ENCODE measurements around the gene MAGI1.
"Not testable (repeated sequence)": the region's sequence is repeated elsewhere in the genome, so short reads cannot be mapped to it uniquely, and the experiment has no call there.

The MAGI1 gene

DNA sequence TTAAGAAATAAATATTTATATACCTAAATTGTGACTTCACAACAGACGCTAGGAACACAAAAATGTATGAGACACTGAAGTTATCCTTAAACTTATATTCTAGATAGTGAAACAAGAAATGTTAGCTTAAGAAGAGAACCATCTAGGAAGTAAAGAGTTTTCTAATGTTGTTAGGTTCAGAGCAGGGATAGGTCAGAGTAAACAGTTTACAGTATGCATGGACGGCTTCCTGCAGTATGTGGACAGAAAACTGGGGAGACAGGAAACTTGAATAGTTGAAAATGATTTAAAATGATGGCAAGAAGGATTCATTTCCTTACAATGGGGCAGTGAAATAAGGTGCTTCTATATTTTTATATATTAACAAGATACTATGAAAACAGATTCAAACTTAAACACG is 449.8 kb downstream of the MAGI1 start:
- DNase-seq (ENCODE audit: low spot score), result no peak

DNA sequence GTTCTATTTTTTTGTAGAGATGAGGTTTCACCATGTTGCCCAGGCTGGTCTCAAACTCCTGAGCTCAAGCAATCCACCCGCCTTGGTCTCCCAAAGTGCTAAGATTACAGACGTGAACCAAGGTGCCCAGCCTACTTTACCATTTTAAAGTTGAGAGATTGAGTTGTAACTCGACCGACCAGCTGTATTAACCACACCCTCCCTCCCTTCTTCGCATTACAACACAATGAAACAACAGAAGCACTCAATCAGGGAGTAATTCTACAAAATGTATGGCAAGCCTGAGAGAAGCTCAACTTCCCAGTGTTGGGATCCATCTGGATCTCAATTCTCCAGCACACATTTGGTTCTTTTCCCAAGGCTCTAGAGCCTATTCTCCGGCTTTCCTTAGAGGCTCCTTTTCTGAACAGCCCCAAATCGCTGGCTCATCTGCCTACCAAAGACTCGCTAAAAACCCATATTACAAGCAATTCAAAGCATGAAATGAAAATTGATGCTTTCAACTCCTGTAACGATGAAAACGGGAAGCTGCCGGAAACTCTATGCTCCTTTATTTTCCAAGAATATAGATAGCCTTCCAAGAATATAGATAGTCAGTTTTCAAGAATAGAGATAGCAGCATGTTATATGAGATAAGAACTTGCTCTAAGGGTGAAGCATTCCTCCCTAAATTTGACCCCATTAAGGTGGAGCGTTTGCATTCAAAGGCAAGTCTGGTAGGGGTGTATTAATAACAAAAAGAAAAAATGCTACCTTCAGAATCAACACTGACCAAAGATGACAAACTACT is 450.9 kb downstream of the MAGI1 start:
- no peak for DNase-seq (ENCODE audit: low spot score)

DNA sequence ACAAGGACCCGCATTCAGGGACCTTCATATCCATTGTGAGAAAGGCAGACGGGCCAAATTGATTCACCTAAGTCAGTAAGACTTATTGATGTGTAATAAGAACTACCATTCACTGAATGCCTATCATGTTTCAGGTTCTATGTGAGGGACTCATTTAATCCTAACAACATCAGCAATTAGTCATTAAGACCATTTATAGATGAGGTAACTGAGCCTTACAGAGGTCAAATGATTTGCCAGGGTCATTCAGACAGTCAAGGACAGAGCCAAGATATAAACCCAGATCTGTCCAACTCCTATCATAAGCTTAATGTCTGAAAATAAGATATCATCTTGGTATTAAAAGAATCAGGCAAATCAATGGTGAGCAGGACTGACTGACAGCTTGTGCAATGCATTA is 453.8 kb downstream of the MAGI1 start:
- no peak for DNase-seq (ENCODE audit: low spot score)

DNA sequence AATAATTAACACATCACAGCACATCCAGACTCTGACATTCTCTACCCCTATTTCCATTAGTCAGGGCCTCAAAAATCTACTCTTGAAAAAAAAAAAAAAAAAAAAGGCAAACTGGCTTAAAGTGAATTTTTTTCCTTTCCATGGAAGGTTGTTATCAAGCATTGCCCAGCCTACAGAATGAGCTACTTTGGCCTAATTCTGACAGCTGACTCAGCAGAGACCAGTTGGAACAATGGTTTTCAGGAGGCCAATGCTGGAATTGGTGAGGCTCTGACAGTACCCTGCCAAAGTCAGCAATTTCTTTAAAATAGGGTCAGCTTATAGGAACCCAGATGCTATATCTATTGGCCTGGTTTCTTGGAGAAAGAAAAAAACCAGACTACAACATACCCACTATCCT is 454.7 kb downstream of the MAGI1 start:
- DNase-seq (ENCODE audit: low spot score), result no peak

DNA sequence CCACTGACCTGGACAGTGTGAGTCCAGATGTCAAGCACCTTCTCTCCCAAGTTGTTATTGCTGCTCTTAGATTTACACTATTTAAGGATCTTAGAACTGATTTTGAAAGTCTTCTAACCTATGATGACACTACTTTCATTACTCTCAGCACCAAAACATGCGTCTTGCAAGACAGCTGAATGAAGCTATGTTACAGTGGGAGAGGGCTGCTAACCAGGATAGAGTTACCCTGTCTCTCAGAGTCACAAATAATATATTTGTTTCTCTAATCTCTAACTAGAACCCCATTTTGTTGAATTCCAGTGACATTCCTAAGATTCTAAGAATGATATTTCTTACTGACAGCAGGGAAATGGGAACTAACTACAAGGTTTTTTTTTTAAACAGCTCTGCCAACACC is 455.5 kb downstream of the MAGI1 start:
- DNase-seq (ENCODE audit: low spot score), result no peak

DNA sequence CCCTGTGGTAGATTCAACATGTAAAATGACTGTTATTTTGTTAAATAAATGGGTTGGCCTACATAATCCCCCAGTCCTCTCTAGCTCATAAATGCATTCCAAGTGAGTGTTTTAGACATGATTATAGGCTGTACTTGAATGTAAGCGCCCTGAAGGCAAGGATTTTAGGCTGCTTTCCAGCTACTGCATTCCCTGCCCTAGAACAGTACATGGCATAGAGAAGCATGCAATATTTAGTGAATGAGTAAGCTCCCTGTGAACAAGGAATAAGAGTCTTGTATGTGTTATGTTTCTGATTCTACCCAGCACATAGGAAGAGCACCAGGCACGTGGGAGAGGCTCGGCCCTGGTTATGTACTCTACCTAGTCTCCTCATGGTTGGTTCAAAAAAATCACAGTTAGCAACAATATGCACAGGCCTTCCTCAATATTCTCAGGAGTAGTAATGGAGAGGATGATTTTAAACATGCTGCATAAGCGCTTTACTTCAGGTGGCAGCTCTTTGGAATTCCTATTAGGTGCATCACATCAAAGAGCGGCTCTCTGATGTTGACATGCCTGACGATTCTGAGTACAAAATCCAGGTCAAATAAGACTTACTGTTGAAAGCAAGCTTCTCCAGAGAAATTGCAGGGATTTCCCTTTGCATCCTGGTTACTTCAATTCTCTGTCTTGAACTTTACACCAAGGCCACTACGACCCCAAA is 456.6 kb downstream of the MAGI1 start:
- DNase-seq (ENCODE audit: low spot score), result peak; percentile 39

DNA sequence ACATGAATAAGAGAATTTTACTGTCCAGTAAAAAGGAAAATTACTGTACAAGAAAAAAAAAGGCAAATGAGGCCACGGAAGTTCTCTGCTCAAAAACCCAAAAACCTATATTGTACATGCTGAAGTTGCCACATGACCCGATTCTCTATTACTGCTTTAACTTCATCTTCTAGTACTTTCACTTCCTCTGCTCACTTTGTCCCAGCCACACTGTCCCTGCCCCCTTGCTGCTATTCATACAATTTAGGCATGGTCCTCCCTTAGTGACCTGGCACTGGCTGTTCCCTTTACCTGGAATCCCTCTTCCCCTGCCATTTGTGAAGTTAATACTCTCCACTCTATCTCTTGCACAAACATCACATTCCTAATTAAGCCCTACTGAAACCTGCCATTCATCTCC is 457.4 kb downstream of the MAGI1 start:
- no peak for DNase-seq (ENCODE audit: low spot score)

DNA sequence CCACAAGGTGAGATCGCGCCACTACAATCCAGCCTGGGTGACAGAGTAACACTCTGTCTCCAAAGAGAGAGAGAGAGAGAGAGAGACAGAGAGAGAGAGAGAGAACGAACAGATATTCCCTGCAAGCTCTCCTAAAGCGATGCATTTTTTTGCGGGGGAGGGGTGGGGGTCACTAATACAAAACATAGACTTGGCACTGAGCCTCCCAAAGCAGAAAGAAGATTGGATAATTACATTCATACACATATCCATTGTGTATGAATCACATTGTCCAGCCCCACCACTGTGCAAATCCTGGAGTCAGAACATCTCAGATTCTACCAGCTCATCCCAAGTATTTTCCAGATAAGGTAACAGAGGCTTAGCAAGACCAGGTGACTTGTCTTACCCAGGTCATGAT is 459.9 kb downstream of the MAGI1 start:
- no peak for DNase-seq (ENCODE audit: low spot score)

DNA sequence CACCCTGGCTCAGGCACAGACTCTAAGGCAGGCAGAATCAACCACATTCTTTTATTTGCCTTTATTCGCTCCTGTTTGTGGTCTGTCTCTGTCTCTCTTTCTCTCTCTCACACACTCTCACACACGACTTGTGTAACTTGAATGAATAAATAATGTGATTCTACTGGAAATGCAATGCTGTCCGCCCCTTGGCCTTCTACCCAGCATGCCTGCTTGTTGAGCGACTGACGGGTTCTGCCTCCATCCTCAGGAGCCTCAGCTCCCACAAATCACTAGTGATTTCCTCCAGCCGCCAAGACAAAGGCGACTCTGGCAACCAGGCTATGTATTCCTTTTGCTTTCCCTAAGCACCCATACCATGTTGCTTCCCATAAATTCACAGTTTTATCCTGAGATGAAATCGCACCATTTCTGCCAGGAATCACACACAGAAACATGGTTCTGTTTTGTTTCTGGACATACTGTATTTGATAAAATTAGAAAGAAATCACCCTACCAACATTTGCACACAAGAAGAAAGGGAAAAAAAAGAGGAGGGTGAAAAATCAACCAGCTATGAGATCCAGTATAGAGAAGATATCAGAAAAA is 460.8 kb downstream of the MAGI1 start:
- DNase-seq (ENCODE audit: low spot score), result no peak

DNA sequence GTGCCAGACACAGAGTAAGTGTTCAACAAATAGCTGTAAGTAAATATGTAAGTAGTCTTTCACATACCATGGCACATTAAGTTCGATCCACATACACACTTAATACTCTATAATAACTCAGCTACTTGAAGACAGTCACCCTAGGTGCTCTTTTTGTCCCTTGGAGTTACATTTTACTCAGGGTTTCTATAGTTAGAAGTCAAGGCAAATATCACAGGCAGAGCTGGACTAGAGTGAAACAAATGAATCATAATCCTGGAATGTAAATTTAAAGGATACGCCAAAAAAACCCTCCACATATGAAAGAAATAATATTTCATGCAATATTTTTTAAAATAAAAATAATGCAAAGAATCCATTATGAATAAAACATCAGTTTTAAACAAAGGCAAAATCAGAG is 461.8 kb downstream of the MAGI1 start:
- no peak for DNase-seq (ENCODE audit: low spot score)

DNA sequence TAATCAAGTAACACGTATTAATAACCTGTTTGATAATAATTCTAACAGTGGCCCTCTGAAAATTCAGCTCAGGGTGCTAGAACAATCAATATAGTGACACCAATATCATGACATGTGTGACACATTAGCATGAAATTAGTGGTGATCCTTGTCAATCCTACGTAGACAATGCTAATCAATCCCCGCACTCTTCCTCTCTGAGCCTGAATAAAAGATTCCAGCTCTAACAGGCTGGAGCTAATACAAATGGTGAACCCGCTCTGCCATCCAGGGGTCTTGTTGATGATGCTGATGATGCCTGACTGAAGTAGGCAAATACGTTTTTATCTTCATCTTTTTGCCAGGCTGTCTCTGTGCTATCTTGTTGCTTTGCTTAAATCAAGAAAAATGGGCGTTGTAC is 462.5 kb downstream of the MAGI1 start:
- DNase-seq (ENCODE audit: low spot score), result no peak

DNA sequence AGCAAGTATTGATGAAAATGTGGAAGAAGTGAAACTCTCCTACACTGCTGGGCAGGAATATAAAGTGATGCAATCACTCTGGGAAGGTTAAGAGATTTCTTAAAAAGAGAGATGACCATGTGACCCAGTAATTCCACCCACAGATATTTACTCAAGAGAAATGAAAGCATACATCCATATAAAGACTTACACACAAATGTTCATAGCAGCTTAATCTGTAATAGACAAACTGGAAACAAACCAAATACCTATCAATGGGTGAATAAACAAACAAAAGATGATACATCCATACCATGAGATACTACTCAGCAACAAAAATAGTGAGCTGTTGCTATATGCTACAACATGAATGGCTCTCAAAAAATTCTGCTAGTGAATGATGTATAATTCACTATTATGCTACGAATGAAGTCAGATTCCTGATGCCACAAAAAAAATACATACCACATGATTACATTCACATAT is 463.3 kb downstream of the MAGI1 start:
- DNase-seq (ENCODE audit: low spot score), result peak; percentile 39

DNA sequence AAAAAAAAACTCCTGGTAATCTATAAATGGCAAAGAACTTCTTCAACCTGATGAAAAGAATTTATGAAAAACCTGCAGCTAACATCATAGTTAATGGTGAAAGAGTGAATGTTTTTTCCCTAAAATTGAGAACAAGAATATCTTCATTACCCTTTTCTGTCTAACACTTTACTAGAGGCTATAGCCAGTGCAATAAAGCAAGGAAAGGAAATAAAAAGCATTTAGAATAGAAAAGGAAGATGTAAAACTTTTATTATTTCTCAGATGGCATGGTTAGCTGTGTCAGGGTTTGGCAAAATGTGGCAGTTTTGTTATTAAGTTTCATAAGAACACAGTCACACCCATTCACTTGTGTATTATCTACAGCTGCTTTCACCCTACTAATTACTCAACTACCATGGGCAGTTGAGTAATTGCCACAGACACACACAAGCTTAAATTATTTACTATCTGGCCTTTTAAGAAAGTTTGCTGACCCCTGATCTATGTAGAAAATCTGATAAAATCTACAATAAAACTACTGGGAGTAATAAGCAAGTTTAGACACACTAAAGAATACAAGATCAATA is 465.1 kb downstream of the MAGI1 start:
- DNase-seq (ENCODE audit: low spot score), result no peak

DNA sequence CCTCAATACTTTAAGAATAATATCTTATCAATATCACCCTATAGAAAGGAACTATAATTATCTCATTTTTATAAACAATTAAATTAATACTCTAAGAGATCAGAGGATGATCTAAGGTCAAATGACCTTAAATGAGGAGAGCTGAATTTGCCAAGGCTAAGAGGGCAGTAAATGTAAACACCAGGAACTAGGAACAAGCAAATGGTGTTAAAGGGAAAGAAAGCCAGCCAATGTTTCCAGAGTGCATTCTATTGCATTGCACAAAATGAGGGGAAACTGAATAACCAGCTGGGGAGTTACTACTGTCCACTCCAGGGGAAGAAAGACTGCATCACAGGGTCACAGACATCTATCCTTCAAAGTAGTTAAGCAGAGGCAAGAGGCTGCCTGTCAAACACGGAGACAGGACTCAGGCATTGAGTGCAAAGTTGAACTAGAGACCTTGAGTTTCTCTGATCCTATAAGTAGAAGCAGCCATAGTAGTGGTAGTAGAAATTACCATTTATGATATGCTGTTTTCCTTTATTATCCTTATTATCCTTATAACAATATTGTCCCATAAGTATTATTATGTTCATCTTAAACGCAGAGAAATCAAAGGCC is 466.4 kb downstream of the MAGI1 start:
- no peak for DNase-seq (ENCODE audit: low spot score)

DNA sequence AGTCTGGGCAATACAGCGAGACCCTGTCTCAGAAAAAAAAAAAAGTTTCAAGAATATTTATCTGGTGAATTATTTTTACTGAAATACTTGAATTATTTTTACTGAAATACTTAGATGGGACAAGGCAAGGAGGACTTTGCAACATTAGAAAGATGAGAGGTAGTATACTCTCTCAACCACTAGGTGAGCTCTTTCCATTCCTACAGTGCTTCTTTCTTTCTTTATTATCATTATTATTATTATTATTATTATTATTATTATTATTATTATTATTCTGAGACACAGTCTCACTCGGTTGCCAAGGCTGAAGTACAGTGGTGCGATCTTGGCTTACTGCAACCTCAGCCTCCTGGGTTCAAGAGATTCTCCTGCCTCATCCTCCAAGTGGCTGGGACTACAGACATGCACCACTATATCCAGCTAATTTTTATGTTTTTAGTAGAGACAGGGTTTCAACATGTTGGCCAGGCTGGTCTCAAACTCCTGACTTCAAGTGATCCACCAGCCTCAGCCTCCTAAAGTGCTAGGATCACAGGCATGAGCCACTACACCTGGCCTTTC is 468.8 kb downstream of the MAGI1 start:
- DNase-seq (ENCODE audit: low spot score), result no peak

DNA sequence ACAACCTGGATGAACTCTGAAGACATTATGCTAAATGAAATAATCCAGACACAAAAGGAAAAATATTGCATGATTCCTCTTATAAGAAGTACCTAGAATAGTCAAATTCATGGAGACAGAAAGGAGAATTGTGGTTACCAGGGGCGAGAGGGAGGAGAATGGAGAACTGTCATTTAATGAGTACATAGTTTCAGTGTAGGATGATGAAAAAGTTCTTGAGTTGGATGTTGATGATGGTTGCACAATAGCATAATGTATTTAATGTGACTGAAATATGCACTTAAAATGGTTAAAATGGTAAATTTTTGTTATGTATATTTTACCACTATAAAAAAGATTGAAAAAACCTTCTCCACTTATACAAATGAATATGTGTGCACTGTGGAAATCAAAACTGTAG is 469.6 kb downstream of the MAGI1 start:
- no peak for DNase-seq (ENCODE audit: low spot score)

DNA sequence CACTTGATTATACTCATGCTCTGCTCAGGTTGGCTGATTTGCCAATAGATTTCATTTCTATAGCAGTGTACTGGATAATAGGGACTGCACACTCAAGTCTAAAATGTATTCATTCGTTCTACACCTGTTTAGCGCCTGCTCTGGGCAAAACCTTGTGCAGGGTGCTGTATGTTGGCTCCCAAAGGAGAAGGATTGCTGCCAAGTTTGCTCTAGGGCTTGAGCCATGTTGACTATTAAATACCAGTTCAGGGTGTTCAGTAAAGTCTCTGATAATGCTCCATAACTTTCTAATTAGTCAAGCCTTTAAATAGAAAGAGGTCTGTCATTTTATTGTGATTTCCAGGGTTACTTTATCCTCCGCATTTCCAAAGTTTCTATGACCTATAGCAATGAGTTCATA is 470.2 kb downstream of the MAGI1 start:
- no peak for DNase-seq (ENCODE audit: low spot score)

DNA sequence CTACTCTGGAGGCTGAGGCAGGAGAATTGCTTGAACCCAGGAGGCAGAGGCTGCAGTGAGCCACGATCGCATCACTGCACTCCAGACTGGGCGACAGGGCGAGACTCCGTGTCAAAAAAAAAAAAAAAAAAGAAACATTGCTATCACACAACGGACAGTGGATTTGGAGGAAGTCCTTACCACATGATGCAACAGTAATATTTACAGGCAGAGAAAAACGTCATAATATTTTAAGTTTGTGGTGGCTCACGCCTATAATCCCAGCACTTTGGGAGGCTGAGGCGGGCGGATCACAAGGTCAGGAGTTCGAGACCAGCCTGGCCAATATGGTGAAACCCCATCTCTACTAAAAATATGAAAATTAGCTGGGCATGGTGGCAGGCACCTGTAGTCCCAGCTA is 473.0 kb downstream of the MAGI1 start:
- not testable (repeated sequence) for DNase-seq (ENCODE audit: low spot score)

DNA sequence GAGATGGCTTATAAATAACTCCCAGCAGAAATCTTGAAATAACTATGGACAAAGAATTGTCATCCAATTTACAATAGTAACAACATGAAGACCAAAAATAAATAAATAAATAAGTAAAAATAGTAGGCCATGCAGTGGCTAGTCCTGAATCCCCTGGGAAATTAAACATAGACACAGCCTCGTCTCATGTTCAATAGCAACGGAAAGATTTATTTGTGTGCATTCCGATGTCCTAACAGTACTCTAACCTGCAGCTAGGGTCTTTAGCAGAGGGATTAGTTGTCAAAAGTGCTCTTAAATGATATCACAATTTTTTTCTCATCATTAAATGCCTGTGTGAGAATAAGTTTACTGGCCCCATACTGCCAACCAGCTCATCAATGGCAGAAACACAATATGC is 474.2 kb downstream of the MAGI1 start:
- no peak for DNase-seq (ENCODE audit: low spot score)

DNA sequence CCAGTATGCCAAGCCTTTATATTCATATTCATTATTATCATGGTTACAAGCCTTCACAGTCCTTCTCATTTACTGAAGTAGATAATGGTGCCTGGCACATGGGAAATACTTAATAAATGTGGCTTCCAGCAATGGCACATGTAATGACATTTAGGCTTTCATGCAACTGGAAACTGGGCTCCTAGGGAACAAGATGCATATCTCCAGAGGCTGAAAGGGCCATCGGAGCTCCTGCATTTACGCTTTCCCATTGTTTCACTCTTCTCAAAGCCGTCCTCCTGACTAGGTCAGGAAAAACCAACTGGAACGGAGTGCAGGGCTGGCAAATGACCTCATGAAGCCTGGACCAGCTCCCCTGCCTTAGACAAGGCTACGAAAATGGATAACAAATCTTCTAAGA is 474.9 kb downstream of the MAGI1 start:
- no peak for DNase-seq (ENCODE audit: low spot score)

DNA sequence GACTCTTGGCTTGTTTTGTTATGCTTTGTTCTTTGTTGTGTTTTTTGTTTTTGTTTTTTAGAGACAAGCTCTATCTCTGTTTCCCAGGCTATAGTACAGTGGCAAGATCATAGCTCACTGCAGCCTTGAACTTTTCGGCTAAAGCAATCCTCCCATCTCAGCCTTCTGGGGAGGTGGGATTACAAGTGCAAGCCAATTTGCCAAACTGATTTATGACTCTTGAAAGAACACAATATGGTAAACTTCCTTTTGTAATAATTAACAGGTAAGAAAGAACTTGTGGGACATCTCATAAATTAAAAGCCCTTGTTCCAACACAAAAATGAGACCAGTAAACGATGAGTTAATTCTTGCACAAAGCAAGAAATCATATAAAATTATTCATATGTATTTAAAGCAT is 476.3 kb downstream of the MAGI1 start:
- DNase-seq (ENCODE audit: low spot score), result no peak

DNA sequence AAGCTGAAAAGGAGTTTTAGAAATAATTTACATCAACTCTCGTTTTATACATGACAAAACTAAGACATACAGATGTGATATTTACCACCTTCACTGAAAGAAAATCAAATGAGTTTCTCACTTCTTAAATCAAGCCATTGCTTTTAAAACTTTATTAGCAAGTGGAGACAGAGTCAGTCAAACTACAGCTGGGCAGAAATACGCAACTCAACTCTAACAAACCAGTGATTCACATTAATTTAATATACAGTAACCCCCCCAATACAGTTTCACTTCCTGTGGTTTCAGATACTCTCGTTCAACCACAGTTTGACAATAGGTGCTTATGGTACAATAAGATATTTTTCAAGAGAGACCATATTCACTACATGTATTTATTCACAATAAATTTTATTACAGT is 477.1 kb downstream of the MAGI1 start:
- no peak for DNase-seq (ENCODE audit: low spot score)

Measured in kidney tubule cell (primary cell).